Measurements from ENCODE around the gene LAGE3.
A peak's percentile ranks its signal among the peaks of the same experiment; 100 is the strongest.

LAGE3 gene

GRCh38 chrX:154478728-154479622, at the start of gene LAGE3:
Gene LAGE3, minus strand, starts transcription at chrX:154479281. Its CDS starts 366 bp downstream, at chrX:154478915.
- DNase-seq = peak; percentile 83

- peak; percentile 75 for DNase-seq
These were observed 48.0 kb upstream of the LAGE3 start for GRCh38 chrX:154526901-154527675.

- DNase-seq = no peak
These were observed 46.8 kb upstream of the LAGE3 start for GRCh38 chrX:154525606-154526490.

- no peak for DNase-seq
These were observed 40.3 kb upstream of the LAGE3 start for GRCh38 chrX:154519389-154519788.

GRCh38 chrX:154517101-154517781, 38.2 kb upstream of the LAGE3 start:
- DNase-seq = no peak

GRCh38 chrX:154516656-154517100, 37.6 kb upstream of the LAGE3 start:
- peak; percentile 36 for DNase-seq

GRCh38 chrX:154515966-154516655, 37.0 kb upstream of the LAGE3 start, which contains the start of gene FAM3A:
Gene FAM3A, minus strand, starts transcription at chrX:154516232. Its CDS starts 460 bp downstream, at chrX:154515772.
- peak; percentile 88 for DNase-seq

GRCh38 chrX:154515090-154515965, 36.2 kb upstream of the LAGE3 start:
- DNase-seq = no peak

- no peak for DNase-seq
These were observed 34.6 kb upstream of the LAGE3 start for GRCh38 chrX:154513716-154514115.

GRCh38 chrX:154512879-154513553, 33.9 kb upstream of the LAGE3 start:
- DNase-seq = no peak

GRCh38 chrX:154511761-154512160, 32.7 kb upstream of the LAGE3 start:
- no peak for DNase-seq

GRCh38 chrX:154509455-154509854, 30.4 kb upstream of the LAGE3 start:
- DNase-seq = no peak

GRCh38 chrX:154508384-154508745, 29.3 kb upstream of the LAGE3 start:
- no peak for DNase-seq

GRCh38 chrX:154507673-154508383, 28.7 kb upstream of the LAGE3 start:
- no peak for DNase-seq

GRCh38 chrX:154506483-154507332, 27.6 kb upstream of the LAGE3 start:
- no peak for DNase-seq

- DNase-seq = peak; percentile 54
These were observed 26.7 kb upstream of the LAGE3 start for GRCh38 chrX:154505734-154506133.

GRCh38 chrX:154502989-154503388, 23.9 kb upstream of the LAGE3 start:
- no peak for DNase-seq

- no peak for DNase-seq
These were observed 23.0 kb upstream of the LAGE3 start for GRCh38 chrX:154502098-154502497.

All from fibroblast of skin of right biceps (primary cell).